Mucosa of descending colon (tissue), 3 donors: ENCODE measurements around the gene PAPLN. TPM values are rescaled to one million over a fixed set of nuclear protein-coding genes. Genes with fewer than 3 reads are reported as not detected.

Source experiments
- ATAC-seq: fragments of 200-7000 bp; cut with Tn5 transposase; one replicate; pipeline ENCODE4 v1.9.1; 2020; ENCODE audit warnings: mild to moderate bottlenecking, moderate library complexity
- DNase-seq, 3 donors: peaks; one replicate each; pipeline ENCODE4 v3.0.0-alpha.2; 2020
- H3K36me3 ChIP-seq: fragments of 200-600 bp; one replicate; pipeline ENCODE4 v1.8.0; 2021; ENCODE audit warnings: low read depth, mild to moderate bottlenecking
- H3K4me1 ChIP-seq: fragments of 200-600 bp; one replicate; pipeline ENCODE4 v1.8.0; 2021; ENCODE audit warnings: low read depth, mild to moderate bottlenecking
- H3K4me3 ChIP-seq: fragments of 200-600 bp; one replicate; pipeline ENCODE4 v1.8.0; 2021; ENCODE audit warnings: mild to moderate bottlenecking
- H3K9me3 ChIP-seq: fragments of 200-600 bp; one replicate; pipeline ENCODE4 v1.8.0; 2021; ENCODE audit warnings: mild to moderate bottlenecking
- CTCF ChIP-seq: fragments of 200-600 bp; IDR thresholded peaks from one replicate; pipeline ENCODE4 v1.8.0; 2022; ENCODE audit warnings: antibody characterized with exemption, mild to moderate bottlenecking
- intact Hi-C, 2 donors: fragments of 100-400 bp; cut with DNase I in 1 of 2; cut with micrococcal nuclease in 1 of 2; formaldehyde crosslinking; loops; one replicate each; pipeline versions ENCODE4 v1.11.0 to v1.11.1; 2022; cut with DNase I, micrococcal nuclease
- total RNA-seq, 3 donors: library from RNA; stranded (reverse); fragmentation: NEBNext Ultra II Directional in 2 of 3; extraction: Animal tissue kit (Norgen Biotek cat#: 25700) in 2 of 3; gene quantifications; one replicate each; pipeline versions ENCODE4 v1.2.1 to v1.2.4, GENCODE V29; 2021 to 2023
- donor health status: DM: no; HTN: no; CAD: no; lungs with moderate emphysema.
- donor health status: DM: no; HTN: no; CAD: no.
- donor health status: DM: no; HTN: yes; CAD: no.

The PAPLN gene
- total RNA-seq, 3 donors from 2014 or later: 4.9 to 22.5 (median 5.6) TPM

GRCh38 chr14:73231981-73232851, 5.1 kb upstream of the PAPLN start:
- Histone ChIP-seq H3K9me3 (no peaks in the 10 kb centered on the region), H3K4me3 (no peak overlapping the region), H3K4me1 (peaks cover 3% of the 10 kb centered on the region), H3K36me3 (no peaks in the 10 kb centered on the region)
- ATAC-seq (peak; percentile 13), DNase-seq (no peak)
- intact Hi-C loops: no loop called here
- no peak for TF ChIP-seq CTCF

GRCh38 chr14:73232984-73233383, 4.3 kb upstream of the PAPLN start:
- no peaks in the 10 kb centered on the region for H3K9me3 ChIP-seq
- H3K4me1 ChIP-seq: peaks cover 11% of the 10 kb centered on the region
- no peak for TF ChIP-seq CTCF
- no peak for DNase-seq
- no peak overlapping the region for H3K4me3 ChIP-seq
- intact Hi-C loops: no loop called here
- no peaks in the 10 kb centered on the region for H3K36me3 ChIP-seq
- no peak for ATAC-seq

GRCh38 chr14:73233564-73233963, 3.7 kb upstream of the PAPLN start:
- intact Hi-C loops: no loop called here
- DNase-seq (no peak), ATAC-seq (no peak)
- H3K36me3 ChIP-seq: no peaks in the 10 kb centered on the region
- no peaks in the 10 kb centered on the region for H3K9me3 ChIP-seq
- peaks cover 17% of the 10 kb centered on the region for H3K4me1 ChIP-seq
- no peak for TF ChIP-seq CTCF
- no peak overlapping the region for H3K4me3 ChIP-seq

GRCh38 chr14:73234029-73234428, 3.3 kb upstream of the PAPLN start:
- peaks cover 19% of the 10 kb centered on the region for H3K4me1 ChIP-seq
- ATAC-seq (no peak), DNase-seq (no peak)
- H3K4me3 ChIP-seq: no peak overlapping the region
- no peak for TF ChIP-seq CTCF
- intact Hi-C loops: no loop called here
- no peaks in the 10 kb centered on the region for H3K9me3 ChIP-seq
- no peaks in the 10 kb centered on the region for H3K36me3 ChIP-seq

GRCh38 chr14:73234586-73235394, 2.5 kb upstream of the PAPLN start:
- Histone ChIP-seq H3K4me3 (no peak overlapping the region), H3K9me3 (no peaks in the 10 kb centered on the region), H3K36me3 (no peaks in the 10 kb centered on the region), H3K4me1 (peaks cover 20% of the 10 kb centered on the region)
- DNase-seq (no peak), ATAC-seq (no peak)
- intact Hi-C loops: no loop called here
- no peak for TF ChIP-seq CTCF
